AG20443 (cell line): ENCODE results near the gene HLA-DOB.
"Not testable (repeated sequence)": the region's sequence is repeated elsewhere in the genome, so short reads cannot be mapped to it uniquely, and the experiment has no call there.

ENCODE experiments used
- DNase-seq: peaks from one replicate; pipeline ENCODE4 v3.0.0; 2012; ENCODE audit warnings: low spot score, mixed read lengths

Gene HLA-DOB

DNA sequence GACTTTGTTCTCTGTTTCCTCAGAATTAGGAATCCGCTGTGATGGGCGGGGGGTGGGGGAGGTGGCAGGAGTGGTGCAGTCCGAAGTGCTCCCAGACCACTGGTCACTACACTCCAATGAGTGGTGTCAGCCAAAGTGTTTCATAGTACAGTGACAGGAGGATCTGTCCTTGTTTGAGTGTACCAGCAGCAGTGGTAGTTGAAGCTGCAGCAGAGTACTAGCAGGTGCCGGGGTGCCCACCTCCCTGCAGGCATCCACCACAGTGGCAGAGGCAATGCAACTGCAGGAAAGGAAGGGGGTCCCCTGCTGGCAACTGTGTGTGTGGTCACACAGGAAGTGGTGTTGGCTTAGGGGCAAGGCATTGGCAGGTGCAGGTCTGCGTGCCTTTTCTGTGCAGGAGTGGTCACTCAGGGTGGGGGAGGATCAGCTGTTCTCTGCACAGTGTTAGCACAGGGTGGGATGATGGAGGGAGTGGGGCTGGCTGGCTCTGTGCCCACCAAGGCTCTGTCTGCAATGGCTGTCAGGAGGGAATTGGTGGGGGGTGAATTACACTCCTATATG lies 9.7 kb downstream of the HLA-DOB start:
- DNase-seq, result no peak

DNA sequence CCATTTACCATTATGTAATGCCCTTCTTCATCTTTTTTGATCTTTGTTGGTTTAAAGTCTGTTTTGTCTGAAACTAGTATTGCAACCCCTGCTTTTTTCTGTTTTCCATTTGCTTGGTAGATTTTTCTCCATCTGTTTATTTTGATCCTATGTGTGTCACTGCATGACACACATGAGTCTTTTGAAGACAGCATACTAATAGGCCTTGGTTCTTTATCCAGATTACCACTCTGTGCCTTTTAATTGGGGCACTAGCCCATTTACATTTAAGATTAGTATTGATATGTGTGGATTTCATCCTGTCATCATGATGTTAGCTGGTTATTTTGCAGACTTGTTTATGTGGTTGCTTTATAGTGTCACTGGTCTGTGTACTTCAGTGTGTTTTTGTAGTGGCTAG lies 11.4 kb downstream of the HLA-DOB start:
- not testable (repeated sequence) for DNase-seq

DNA sequence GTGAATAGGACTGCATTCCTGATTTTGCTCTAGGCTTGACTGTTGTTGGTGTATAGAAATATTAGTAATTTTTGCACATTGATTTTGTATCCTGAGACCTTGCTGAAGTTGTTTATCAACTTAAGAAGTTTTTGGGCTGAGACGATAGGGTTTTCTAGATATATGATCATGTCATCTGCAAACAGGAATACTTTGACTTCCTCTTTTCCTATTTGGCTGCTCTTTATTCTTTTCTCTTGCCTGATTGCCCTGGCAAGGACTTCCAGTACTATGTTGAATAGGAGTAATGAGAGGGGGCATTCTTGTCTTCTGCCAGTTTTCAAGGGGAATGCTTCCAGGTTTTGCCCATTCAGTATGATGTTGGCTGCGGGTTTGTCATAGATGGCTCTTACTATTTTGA lies 13.4 kb downstream of the HLA-DOB start:
- no peak for DNase-seq

DNA sequence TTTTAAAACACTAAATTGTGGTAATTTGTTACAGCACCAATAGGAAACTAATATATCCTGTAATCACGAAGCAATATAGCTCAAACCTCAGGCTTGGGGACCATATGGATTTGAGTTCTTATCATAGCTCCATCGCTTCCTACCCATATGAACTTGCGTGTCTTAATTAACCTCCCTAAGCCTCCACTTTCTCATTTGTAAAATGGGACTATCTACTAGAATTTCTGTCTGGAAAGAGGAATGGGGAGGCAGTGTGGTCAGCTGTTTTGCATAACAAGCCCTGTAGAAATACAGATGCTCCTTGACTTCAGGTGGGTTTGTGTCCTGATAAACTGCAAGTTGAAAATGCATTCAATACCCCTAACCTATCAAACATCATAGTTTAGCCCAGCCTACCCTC lies 17.1 kb downstream of the HLA-DOB start:
- DNase-seq, result no peak

DNA sequence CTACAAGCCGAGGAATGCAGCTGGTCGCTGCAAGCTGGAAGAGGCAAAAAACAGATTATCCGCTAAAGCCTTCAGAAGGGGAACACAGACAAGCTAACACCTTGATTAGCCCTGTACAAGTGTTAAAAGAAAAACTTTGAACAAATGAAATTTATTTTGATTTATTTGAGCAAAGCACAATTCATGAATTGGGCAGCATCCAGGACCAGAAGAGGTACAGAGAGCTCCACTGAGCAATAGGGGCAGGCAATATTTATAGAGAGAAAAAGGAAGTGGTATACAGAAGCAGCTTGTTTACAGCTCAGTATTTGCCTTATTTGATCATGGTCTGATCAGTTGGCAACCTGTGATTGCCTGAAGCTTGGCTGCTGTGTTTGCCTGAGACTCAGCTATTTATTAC lies 17.6 kb downstream of the HLA-DOB start:
- no peak for DNase-seq

DNA sequence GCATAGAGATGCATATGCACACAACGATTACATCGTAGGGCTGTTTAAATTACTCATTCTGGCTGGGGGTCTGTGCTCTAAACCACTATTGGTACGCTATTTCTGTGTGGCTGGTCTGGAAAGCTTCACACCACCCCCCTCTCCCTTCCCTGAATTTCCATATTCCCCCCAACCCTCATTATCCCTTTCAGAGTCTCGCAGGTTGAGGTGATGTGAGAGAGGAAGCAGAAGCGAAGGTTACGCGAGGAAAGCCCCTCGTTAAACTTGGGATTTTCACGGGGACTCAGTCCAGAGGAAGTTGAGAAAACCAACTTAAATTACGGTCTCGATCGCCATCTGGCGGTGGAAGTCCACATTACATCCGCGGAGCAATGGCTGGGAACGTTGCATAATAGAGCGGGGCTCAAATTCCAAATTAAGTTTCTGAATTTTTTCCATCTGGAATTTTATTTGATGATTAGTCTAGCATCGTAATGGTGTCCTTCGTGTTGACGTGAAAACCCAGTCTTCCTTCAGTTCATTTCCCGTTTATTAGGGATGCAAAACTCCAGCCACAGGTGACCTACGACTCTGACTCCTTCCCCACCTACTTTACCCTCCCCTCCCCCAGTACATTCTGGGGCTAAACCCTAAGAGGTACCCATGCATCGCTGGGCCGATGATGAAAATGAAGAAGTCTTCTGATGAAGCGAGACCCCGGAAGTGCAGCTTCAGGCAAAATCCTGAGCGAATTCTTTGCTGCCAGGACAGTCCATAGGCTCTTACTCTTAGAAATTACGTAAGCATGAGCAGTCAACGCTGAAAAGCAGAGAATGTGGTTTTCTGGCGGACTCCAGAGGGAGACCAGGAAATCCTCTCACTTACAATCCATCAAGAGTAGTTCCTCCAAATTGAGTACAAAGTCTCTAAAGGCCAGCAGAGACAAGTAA lies 19.7 kb downstream of the HLA-DOB start:
- DNase-seq, result peak; percentile 76

DNA sequence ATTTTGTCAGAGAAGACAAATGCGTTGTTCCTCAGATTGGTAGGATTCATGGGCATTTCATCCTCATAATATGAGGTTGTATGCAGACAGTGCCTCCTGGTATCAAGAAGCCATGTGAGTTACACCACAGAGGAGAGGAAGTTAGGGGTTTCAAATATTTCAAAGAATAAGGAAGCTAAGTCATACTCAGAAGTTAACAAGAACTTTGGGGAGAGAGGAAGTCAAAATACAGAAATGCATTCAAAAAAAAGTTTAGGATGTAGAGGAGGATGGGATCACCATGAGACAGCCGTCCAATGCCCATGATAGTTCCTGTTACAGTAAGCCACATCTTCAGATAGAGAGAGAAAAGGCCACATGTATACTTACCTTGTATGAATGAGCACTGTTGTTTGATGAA lies 22.3 kb downstream of the HLA-DOB start:
- DNase-seq, result no peak

DNA sequence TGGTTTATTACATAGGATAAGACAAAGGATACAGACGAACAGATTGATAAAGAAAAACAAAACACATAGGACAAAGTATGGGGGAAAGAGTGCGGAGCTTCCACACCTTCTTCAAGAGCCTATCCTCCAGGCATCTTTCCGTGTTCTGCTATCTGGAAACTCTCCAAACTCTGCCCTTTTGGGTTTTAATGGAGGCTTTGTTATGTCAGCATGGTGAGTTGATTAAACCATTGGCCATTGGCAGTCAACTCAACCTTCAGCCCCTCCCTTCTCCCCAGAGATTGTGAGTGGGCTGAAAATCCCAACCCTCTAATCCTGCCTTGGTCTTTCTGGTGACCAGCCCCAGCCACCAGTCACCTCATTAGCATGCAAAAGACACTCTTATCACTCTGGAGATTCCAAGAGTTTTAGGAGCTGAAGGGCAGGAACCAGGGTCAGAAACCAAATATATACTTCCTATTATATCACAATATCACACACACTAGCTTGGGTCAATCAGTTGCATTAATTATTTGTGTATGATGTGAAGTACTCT lies 23.8 kb downstream of the HLA-DOB start:
- DNase-seq, result no peak

DNA sequence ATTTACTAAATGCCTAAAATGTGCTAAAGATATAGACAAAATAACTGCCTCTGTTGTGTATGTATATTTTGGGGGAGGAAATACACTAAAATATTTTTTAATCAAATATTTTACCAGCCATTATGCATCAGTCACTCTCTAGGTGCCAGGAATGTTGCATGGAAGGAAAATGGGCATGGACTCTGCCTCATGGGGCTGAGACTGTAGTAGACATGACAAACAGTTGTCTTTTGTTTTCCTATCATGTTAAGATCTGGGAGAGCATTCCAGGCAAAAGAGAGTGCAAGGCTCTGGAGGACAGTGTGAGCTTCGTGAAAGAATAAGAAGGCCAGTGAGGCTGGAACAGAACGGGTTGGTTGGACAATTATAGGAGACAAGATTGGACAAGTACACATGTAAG lies 26.5 kb downstream of the HLA-DOB start:
- peak; percentile 30 for DNase-seq

DNA sequence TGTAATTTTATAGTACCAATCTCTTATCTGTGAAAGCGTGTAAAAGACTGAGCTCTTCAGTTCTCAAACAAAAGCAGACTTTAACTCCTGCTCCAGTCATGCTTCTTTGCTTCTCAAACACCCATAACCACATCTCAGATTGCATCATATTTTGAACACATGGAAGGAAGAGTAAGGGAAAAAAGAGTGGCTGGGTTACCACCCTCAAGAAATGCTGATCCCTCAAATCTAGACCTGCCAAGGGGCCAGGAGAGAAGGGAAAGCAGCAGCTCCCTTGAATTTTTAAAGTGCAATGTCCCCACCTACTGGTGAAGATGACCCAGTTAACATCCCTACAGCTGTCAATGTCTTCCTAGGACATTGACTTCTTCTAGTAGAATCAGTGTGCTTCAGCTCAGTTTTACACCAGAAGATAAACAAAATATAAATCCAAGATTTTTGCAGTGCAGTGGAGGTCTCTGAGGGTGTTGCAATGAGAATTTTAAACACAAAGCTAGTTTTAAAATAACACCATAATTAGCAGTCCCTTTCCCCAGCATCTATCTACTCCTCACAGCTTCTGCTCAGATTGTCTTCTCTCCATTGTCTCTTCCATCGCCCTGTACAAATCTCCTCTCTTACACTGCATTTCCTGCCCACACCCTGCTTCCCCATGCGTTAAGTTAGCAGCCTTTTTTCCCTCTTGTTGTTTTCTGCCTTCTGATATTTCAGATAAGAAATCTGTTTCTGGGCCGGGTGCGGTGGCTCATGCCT lies 30.8 kb downstream of the HLA-DOB start:
- DNase-seq, result peak; percentile 66

DNA sequence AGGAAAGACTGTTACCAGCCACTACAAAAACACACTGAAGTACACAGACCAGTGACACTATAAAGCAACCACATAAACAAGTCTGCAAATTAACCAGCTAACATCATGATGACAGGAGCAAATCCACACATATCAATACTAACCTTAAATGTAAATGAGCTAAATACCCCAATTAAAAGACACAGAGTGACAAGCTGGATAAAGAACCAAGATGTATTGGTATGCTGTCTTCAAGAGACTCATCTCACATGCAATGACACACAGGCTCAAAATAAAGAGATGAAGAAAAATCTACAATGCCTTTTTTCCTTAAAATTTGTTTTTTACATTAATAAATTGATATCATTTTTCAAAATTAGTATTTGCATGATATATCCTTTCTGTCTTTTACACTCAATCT lies 33.9 kb downstream of the HLA-DOB start:
- DNase-seq, result not testable (repeated sequence)

DNA sequence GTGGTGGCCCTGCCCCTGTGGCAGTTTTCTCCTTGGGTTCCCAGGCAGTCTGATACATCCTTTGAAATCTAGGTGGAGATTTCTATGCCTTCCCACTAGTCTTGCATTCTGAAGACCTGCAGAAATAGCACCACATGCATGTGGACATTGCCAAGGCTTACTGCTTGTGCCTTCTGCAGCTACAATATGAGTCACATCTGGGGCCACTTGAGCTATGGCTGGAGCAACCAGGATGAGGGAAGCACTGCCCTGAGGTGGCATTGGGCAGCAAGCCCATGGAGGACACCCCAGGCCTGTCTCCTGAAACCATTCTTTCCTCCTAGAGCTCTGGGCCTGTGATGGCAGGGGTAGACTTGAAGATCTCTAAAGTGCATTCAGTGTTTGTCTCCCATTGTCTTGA lies 37.8 kb downstream of the HLA-DOB start:
- DNase-seq, result no peak

DNA sequence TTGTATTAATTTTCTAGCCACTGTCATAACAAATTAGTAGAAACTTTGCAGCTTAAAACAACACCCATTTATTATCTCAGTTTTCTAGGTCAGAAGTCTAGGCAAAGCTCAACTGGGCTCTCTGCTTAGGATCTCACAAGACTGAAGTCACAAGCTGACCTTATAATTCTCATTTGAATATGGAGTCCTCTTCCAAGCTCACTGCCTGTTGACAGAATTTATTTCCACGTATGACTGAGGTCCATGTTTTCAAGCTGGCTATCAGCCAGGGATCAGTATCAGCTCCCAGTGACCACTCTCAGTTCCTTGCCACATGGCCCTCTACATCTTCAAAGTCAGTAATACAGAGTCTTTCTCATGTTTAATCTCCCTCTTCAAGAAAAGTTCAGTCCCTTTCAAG lies 41.7 kb downstream of the HLA-DOB start:
- DNase-seq, result no peak

DNA sequence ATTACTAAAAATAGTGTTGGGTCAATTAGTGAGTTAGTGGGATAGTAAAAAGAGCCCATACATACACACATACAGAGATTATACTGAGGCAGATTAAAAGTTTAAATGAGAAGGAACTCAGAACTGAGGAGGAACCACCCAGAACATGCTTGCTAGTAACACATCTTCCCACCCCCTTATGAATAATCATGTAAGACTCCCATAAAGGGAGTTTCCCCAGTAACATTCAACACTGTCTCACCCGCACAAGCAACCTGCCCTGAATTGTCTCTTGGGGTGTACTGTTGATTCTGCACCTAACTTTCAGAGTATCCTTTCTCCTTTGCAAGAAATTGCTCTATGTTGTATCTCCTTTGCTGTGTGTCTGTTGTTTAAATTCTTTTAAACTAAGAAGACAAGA lies 42.4 kb downstream of the HLA-DOB start:
- no peak for DNase-seq

DNA sequence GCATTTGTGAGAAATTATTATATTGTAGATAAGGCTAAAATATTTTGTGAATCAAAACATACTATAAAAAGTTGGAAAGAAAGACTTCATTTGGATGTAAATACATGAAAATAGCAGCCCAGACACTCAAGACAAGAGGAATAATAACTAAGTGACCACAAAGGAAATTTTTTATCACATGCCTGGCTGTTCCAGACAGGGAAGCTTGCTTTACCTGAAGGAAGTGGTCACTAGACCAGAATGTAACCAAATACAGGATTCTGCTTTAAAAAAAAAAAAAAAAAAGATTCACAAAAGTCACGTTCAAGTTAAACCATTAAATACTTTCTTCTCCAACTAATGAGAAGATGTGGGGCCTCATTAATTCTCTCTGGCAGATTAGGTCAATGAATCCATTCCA lies 44.1 kb downstream of the HLA-DOB start:
- DNase-seq, result no peak

DNA sequence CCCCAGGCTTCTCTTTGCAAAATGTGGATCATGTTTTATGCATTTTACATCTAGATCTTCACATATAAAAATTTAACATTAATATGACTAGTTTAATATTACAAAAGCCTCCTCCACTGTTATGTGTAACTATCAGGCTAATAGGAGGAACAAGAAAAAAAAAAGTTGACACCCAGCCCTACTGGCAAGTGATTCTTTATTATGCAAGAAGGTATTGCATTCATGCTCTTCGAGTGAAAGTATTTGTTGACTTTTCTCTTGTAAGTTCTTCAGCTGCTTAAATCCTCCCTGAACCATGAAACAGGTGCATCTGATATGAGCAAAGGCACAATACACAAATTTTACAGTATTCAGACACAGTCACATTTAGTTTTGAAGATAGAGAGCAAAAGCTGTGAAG lies 52.8 kb downstream of the HLA-DOB start:
- DNase-seq, result no peak

DNA sequence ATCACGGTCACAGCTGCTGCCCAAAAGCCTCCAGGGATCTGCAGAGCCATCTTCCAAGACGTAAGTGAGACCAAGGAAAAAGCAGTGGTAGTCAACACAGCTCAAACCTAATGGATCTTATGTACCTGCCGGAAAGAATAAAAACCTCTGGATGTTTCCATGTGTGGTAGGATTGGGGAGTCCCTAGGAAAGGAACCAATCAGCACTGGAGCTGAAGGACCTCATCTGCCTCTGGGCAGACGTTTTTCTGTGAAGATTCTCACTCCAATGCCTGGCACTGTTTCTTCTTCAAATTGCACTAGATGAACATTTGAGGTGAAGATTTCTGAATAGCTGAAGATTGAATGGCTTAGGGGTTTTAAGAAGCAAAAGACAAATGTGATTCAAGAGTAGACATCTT lies 53.4 kb downstream of the HLA-DOB start, which contains the start of gene HLA-DQB2:
HLA-DQB2 (minus strand) TSS at position 112 of the 400 bp plus-strand sequence; CDS start at position 50, 62 bp downstream.
- DNase-seq, result no peak
